ENCODE measurements around the gene SRSF1.
A peak's percentile ranks its signal among the peaks of the same experiment; 100 is the strongest.

SRSF1 gene

GRCh38 chr17:57993471-57994365, 13.3 kb downstream of the SRSF1 start:
- peak overlapping the region; percentile 50 for H3K4me2 ChIP-seq (ENCODE audit: low read length)
- no peak overlapping the region for H2AFZ ChIP-seq (ENCODE audit: low read depth, low read length)
- H3K4me3 ChIP-seq (ENCODE audit: low read length) = peak overlapping the region; percentile 13; the same call in 1 of the 2 replicates
- TF ChIP-seq EZH2phosphoT487 (IDR thresholded peaks at IDR 0.05; ENCODE audit: low read depth) = no peak
- TF ChIP-seq CTCF (IDR thresholded peaks at IDR 0.05; ENCODE audit: low read depth, low read length) = no peak
- H4K20me1 ChIP-seq (ENCODE audit: insufficient read depth, low read length) = peaks cover 20% of the 10 kb centered on the region
- peak overlapping the region; percentile 56 for H3K27ac ChIP-seq (ENCODE audit: low read length)
- H3K36me3 ChIP-seq (replicated peaks; ENCODE audit: low read depth, low read length) = peaks cover 21% of the 10 kb centered on the region
- H3K9ac ChIP-seq (ENCODE audit: low read length) = 0 out of 2 replicates have a peak overlapping the region, but pooled peaks have one; percentile 15
- no peaks in the 10 kb centered on the region for H3K9me3 ChIP-seq (ENCODE audit: insufficient read depth, low read length)
- H3K4me1 ChIP-seq (ENCODE audit: low read length) = peaks cover 42% of the 10 kb centered on the region
- no peaks in the 10 kb centered on the region for H3K27me3 ChIP-seq (ENCODE audit: low read depth, low read length)
- H3K79me2 ChIP-seq (ENCODE audit: low read length) = no peaks in the 10 kb centered on the region

GRCh38 chr17:57991537-57991936, 15.5 kb downstream of the SRSF1 start:
- no peaks in the 10 kb centered on the region for H3K9me3 ChIP-seq (ENCODE audit: insufficient read depth, low read length)

GRCh38 chr17:57990037-57990436, 17.0 kb downstream of the SRSF1 start:
- TF ChIP-seq CTCF (IDR thresholded peaks at IDR 0.05; ENCODE audit: low read depth, low read length) = no peak
- TF ChIP-seq EZH2phosphoT487 (IDR thresholded peaks at IDR 0.05; ENCODE audit: low read depth) = no peak
- Histone ChIP-seq H3K27ac (ENCODE audit: low read length) (no peak overlapping the region), H3K27me3 (ENCODE audit: low read depth, low read length) (no peaks in the 10 kb centered on the region), H4K20me1 (ENCODE audit: insufficient read depth, low read length) (peaks cover 25% of the 10 kb centered on the region), H3K4me1 (ENCODE audit: low read length) (peaks cover 42% of the 10 kb centered on the region), H3K4me2 (ENCODE audit: low read length) (no peak overlapping the region), H3K36me3 (replicated peaks; ENCODE audit: low read depth, low read length) (peaks cover 5% of the 10 kb centered on the region), H2AFZ (ENCODE audit: low read depth, low read length) (no peak overlapping the region), H3K9me3 (ENCODE audit: insufficient read depth, low read length) (no peaks in the 10 kb centered on the region), H3K79me2 (ENCODE audit: low read length) (peaks cover 26% of the 10 kb centered on the region), H3K4me3 (ENCODE audit: low read length) (no peak overlapping the region), H3K9ac (ENCODE audit: low read length) (no peak overlapping the region)

More at GRCh38 chr17:57991537-57991936, 15.5 kb downstream of the SRSF1 start:
- Histone ChIP-seq H2AFZ (ENCODE audit: low read depth, low read length) (no peak overlapping the region), H3K27me3 (ENCODE audit: low read depth, low read length) (no peaks in the 10 kb centered on the region), H3K36me3 (replicated peaks; ENCODE audit: low read depth, low read length) (peaks cover 3% of the 10 kb centered on the region), H3K4me2 (ENCODE audit: low read length) (no peak overlapping the region), H3K79me2 (ENCODE audit: low read length) (peaks cover 12% of the 10 kb centered on the region), H4K20me1 (ENCODE audit: insufficient read depth, low read length) (peaks cover 17% of the 10 kb centered on the region), H3K27ac (ENCODE audit: low read length) (no peak overlapping the region), H3K4me1 (ENCODE audit: low read length) (peaks cover 44% of the 10 kb centered on the region), H3K9ac (ENCODE audit: low read length) (no peak overlapping the region), H3K4me3 (ENCODE audit: low read length) (no peak overlapping the region)
- no peak for TF ChIP-seq EZH2phosphoT487 (IDR thresholded peaks at IDR 0.05; ENCODE audit: low read depth)
- no peak for TF ChIP-seq CTCF (IDR thresholded peaks at IDR 0.05; ENCODE audit: low read depth, low read length)
